ENCODE data around the gene UGT2B7. TPM values are rescaled to one million over a fixed set of nuclear protein-coding genes. Genes with fewer than 3 reads are reported as not detected.

UGT2B7 gene
- total RNA-seq, 4 donors from 2014 or later: not detected

- Histone ChIP-seq H3K36me3 (no peaks in the 10 kb centered on the region), H3K27ac (no peak overlapping the region), H3K27me3 (no peaks in the 10 kb centered on the region), H3K4me3 (replicated peaks in 1 of 3) (no peak overlapping the region), H3K9me3 (no peaks in the 10 kb centered on the region), H3K4me1 (no peaks in the 10 kb centered on the region)
- intact Hi-C loops (cut with DNase I): no loop called here
- DNase-seq: no peak
- 85% methylated on average over 7 of the region's 7 CpGs for WGBS, 2 donors
- no peak for TF ChIP-seq POLR2A (IDR thresholded peaks at IDR 0.05)
- TF ChIP-seq CTCF (IDR thresholded peaks at IDR 0.05): no peak
Measured at GRCh38 chr4:69054578-69055200, 41.6 kb upstream of the UGT2B7 start.

- no peak for DNase-seq
- intact Hi-C loops (cut with DNase I): no loop called here
Measured at GRCh38 chr4:69056150-69056549, 40.1 kb upstream of the UGT2B7 start.

GRCh38 chr4:69056921-69057550 is 39.2 kb upstream of the UGT2B7 start:
- intact Hi-C loops (cut with DNase I): no loop called here
- peak in 1 of 2 donors; percentile 8 for DNase-seq

More at GRCh38 chr4:69056150-69056549, 40.1 kb upstream of the UGT2B7 start:
- no peaks in the 10 kb centered on the region for H3K4me1 ChIP-seq
- H3K27ac ChIP-seq: no peak overlapping the region
- H3K36me3 ChIP-seq: no peaks in the 10 kb centered on the region
- H3K27me3 ChIP-seq: no peaks in the 10 kb centered on the region
- WGBS, 2 donors: 92 to 97% methylated on average over 6 of the region's 6 CpGs
- no peak overlapping the region for H3K4me3 ChIP-seq (replicated peaks in 1 of 3)
- TF ChIP-seq CTCF (IDR thresholded peaks at IDR 0.05) (no peak), POLR2A (IDR thresholded peaks at IDR 0.05) (no peak)
- H3K9me3 ChIP-seq: no peaks in the 10 kb centered on the region

GRCh38 chr4:69057620-69058409 is 38.5 kb upstream of the UGT2B7 start:
- no peak overlapping the region for H3K4me3 ChIP-seq (replicated peaks in 1 of 3)
- TF ChIP-seq CTCF (IDR thresholded peaks at IDR 0.05) (no peak), POLR2A (IDR thresholded peaks at IDR 0.05) (no peak)
- no peaks in the 10 kb centered on the region for H3K36me3 ChIP-seq
- no peaks in the 10 kb centered on the region for H3K27me3 ChIP-seq
- H3K27ac ChIP-seq: no peak overlapping the region
- 40 to 48% methylated on average over 5 of the region's 5 CpGs for WGBS, 2 donors
- no peaks in the 10 kb centered on the region for H3K4me1 ChIP-seq
- DNase-seq: no peak
- no peaks in the 10 kb centered on the region for H3K9me3 ChIP-seq
- intact Hi-C loops (cut with DNase I): no loop called here

More at GRCh38 chr4:69056921-69057550, 39.2 kb upstream of the UGT2B7 start:
- H3K9me3 ChIP-seq: no peaks in the 10 kb centered on the region
- no peak for TF ChIP-seq POLR2A (IDR thresholded peaks at IDR 0.05)
- TF ChIP-seq CTCF (IDR thresholded peaks at IDR 0.05): no peak
- no peak overlapping the region for H3K27ac ChIP-seq
- no peaks in the 10 kb centered on the region for H3K36me3 ChIP-seq
- H3K27me3 ChIP-seq: no peaks in the 10 kb centered on the region
- 62 to 69% methylated on average over 4 of the region's 4 CpGs for WGBS, 2 donors
- H3K4me3 ChIP-seq (replicated peaks in 1 of 3): no peak overlapping the region
- no peaks in the 10 kb centered on the region for H3K4me1 ChIP-seq
